Loucy (cell line): ENCODE results near the gene RPTOR.
"Not testable (repeated sequence)": the region's sequence is repeated elsewhere in the genome, so short reads cannot be mapped to it uniquely, and the experiment has no call there.

Experiments
- H2AFZ ChIP-seq: fragments of 200-600 bp; sonication (generic); 2 replicates; pipeline ENCODE4 v1.6.0; 2016; ENCODE audit warnings: antibody characterized with exemption, mild to moderate bottlenecking, low read length, moderate library complexity
- H3F3A ChIP-seq: fragments of 200-600 bp; 2 replicates; pipeline ENCODE4 v1.6.0; 2016; ENCODE audit warnings: antibody characterized with exemption, low read depth, mild to moderate bottlenecking
- H3K27me3 ChIP-seq: fragments of 200-600 bp; sonication (generic); 2 replicates; pipeline ENCODE4 v1.6.1; 2014; ENCODE audit warnings: low read length, mild to moderate bottlenecking; ENCODE audit not compliant: insufficient read depth, poor library complexity, severe bottlenecking
- H3K36me3 ChIP-seq: fragments of 200-600 bp; sonication (generic); 2 replicates; pipeline ENCODE4 v1.6.1; 2016; ENCODE audit warnings: low read length; ENCODE audit not compliant: insufficient read depth
- H3K4me1 ChIP-seq: fragments of 200-600 bp; sonication (generic); 2 replicates; pipeline ENCODE4 v1.5.1; 2014; ENCODE audit warnings: low read length, mild to moderate bottlenecking; ENCODE audit not compliant: insufficient read depth, poor library complexity, severe bottlenecking
- H3K4me2 ChIP-seq: fragments of 200-600 bp; sonication (generic); 2 replicates; pipeline ENCODE4 v1.6.0; 2014; ENCODE audit warnings: antibody characterized with exemption, low read length, low read depth, mild to moderate bottlenecking; ENCODE audit not compliant: poor library complexity, severe bottlenecking
- H3K4me3 ChIP-seq: fragments of 200-600 bp; sonication (generic); 2 replicates; pipeline ENCODE4 v1.5.1; 2014; ENCODE audit warnings: low read length, mild to moderate bottlenecking, mixed read lengths; ENCODE audit not compliant: poor library complexity, severe bottlenecking
- H3K79me2 ChIP-seq: fragments of 200-600 bp; sonication (generic); 2 replicates; pipeline ENCODE4 v1.6.1; 2014; ENCODE audit warnings: low read length; ENCODE audit not compliant: insufficient read depth
- H3K9ac ChIP-seq: fragments of 200-600 bp; sonication (generic); 2 replicates; pipeline ENCODE4 v1.6.0; 2014; ENCODE audit warnings: mild to moderate bottlenecking, low read depth, low read length, moderate library complexity; ENCODE audit not compliant: poor library complexity, severe bottlenecking
- H3K9me2 ChIP-seq: fragments of 200-600 bp; sonication (generic); replicated peaks from 2 replicates; pipeline ENCODE4 v1.6.1; 2016; ENCODE audit warnings: low read depth, low read length, mixed read lengths
- H3K9me3 ChIP-seq: fragments of 200-600 bp; sonication (generic); 2 replicates; pipeline ENCODE4 v1.6.1; 2014; ENCODE audit warnings: mild to moderate bottlenecking, antibody characterized with exemption, low read length, low read depth; ENCODE audit not compliant: insufficient read depth
- H4K20me1 ChIP-seq: fragments of 200-600 bp; sonication (generic); 2 replicates; pipeline ENCODE4 v1.6.0; 2014; ENCODE audit warnings: antibody characterized with exemption, low read length, mild to moderate bottlenecking; ENCODE audit not compliant: insufficient read depth, poor library complexity, severe bottlenecking
- CTCF ChIP-seq: fragments of 200-600 bp; sonication (generic); conservative IDR thresholded peaks from 2 replicates; pipeline ENCODE4 v1.5.1; 2014; ENCODE audit warnings: mild to moderate bottlenecking, antibody characterized with exemption, low read length
- EZH2phosphoT487 ChIP-seq: fragments of 200-600 bp; IDR thresholded peaks from 2 replicates; pipeline ENCODE4 v1.6.1; 2018; ENCODE audit warnings: antibody characterized with exemption, mild to moderate bottlenecking, moderate library complexity, borderline replicate concordance

Gene RPTOR

DNA sequence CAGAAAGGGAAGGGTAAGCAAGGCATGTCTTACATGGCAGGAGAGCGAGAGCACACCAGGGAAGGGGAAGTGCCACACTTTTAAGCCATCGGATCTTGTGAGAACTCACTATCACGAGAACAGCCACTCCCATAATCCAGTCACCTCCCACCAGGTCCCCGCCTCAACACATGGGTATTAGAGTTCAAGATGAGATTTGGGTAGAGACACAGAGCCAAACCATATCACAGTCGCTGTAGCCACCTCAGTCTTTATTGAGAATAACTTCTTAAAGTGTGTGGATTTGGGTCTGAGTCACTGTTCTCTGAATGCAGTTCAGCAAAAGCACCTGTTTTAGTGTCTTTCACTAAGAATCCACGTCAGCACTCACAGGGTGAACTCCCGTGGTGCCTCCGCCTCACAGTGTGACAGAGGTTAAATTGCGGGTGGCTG lies 251.8 kb downstream of the RPTOR start:
- Histone ChIP-seq H3K36me3 (peaks cover 25% of the 10 kb centered on the region; the same call in 1 of the 2 replicates), H3K27me3 (no peaks in the 10 kb centered on the region), H3K9me2 (no peaks in the 10 kb centered on the region), H2AFZ (no peak overlapping the region), H3K4me3 (no peak overlapping the region), H3F3A (no peaks in the 10 kb centered on the region), H3K9ac (no peak overlapping the region), H3K9me3 (no peaks in the 10 kb centered on the region), H3K4me2 (no peak overlapping the region), H3K79me2 (no peaks in the 10 kb centered on the region), H4K20me1 (no peaks in the 10 kb centered on the region), H3K4me1 (peaks cover 2% of the 10 kb centered on the region)
- TF ChIP-seq EZH2phosphoT487 (no peak), CTCF (no peak)

DNA sequence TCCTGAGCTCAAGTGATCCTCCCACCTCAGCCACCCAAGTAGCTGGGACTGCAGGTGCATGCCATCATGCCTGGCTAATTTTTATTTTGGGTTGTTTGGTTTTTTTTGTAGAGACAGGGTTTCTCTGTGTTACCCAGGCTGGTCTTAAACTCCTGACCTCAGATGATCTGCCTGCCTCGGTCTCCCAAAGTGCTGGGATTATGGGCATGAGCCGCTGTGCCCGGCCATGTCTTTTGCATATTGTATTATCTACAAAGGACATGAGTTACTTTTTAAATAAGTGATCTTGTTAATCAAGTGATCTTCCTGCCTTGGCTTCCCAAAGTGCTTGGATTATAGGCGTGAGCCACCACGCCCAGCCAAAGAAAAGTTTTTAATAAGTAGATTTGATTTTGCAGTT lies 252.6 kb downstream of the RPTOR start:
- peaks cover 25% of the 10 kb centered on the region; the same call in 1 of the 2 replicates for H3K36me3 ChIP-seq
- H3K4me1 ChIP-seq, H3K79me2 ChIP-seq, H3K9me2 ChIP-seq, H3K9ac ChIP-seq, H3K4me3 ChIP-seq, H3K27me3 ChIP-seq, H3F3A ChIP-seq, H3K9me3 ChIP-seq, H3K4me2 ChIP-seq, H4K20me1 ChIP-seq, H2AFZ ChIP-seq: not testable (repeated sequence)

DNA sequence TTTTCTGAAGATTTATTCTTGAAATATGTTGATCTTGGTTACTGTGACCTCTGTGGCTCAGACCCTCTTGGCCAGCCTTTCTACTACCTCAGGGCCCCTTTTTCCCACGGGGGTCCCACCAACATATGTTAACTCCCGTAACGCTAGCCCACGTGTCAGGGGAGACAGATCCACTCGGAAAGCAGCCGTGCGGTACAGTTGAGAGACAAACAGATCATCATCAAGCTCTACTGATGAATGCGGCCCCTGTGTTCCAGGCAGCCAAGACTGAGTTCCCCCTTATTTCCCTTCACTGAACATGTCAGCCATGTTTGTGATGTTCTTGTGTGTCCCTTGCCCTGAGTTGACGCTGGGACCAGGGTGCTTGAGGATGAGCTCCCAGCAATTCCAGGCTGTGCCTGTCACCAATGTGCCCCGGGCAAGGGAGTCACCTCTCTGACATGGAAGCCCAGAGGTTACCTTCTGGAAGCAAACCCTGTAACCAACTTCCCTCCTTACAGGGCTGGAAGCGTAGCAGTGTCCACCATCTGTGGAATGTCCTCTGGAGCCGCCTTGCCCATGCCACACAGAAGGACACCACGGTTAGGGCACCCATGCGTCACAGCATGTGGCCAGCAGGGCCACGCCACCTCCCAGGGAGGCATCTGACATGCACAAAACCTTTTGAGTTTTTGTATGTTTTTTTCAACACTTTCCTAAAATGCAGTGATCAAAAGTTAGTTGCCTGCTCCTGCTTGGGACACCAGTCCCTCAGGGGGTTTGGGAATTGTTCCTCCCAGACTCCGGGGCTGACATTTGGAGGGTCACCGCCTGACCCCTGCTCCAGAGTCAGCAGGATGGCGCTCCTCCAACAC lies 253.3 kb downstream of the RPTOR start:
- Histone ChIP-seq H3K4me1 (no peaks in the 10 kb centered on the region), H4K20me1 (no peaks in the 10 kb centered on the region), H3K4me2 (no peak overlapping the region)

More for the DNA sequence above, 253.3 kb downstream of the RPTOR start:
- Histone ChIP-seq H3K9me3 (no peaks in the 10 kb centered on the region), H3K9me2 (no peaks in the 10 kb centered on the region), H3F3A (no peaks in the 10 kb centered on the region), H3K36me3 (peaks cover 25% of the 10 kb centered on the region; the same call in 1 of the 2 replicates), H3K9ac (no peak overlapping the region), H3K79me2 (no peaks in the 10 kb centered on the region), H3K4me3 (no peak overlapping the region), H3K27me3 (no peaks in the 10 kb centered on the region), H2AFZ (no peak overlapping the region)
- TF ChIP-seq EZH2phosphoT487, result no peak
- TF ChIP-seq CTCF, result no peak
